GM23338 (cell line): Measurements from ENCODE around the gene CCDC90B.

Experiments
- CREB1 ChIP-seq: fragments of 250-450 bp; sonication (Bioruptor Pico); IDR thresholded peaks from 2 replicates; pipeline ENCODE4 v1.5.0; 2020; ENCODE audit warnings: low read depth, mild to moderate bottlenecking, moderate library complexity
- EZH2 ChIP-seq: fragments of 200-600 bp; sonication (generic); IDR thresholded peaks from one replicate; pipeline ENCODE4 v1.8.0; 2017; ENCODE audit warnings: antibody characterized with exemption, mild to moderate bottlenecking, low read depth; ENCODE audit not compliant: unreplicated experiment
- EZH2phosphoT487 ChIP-seq: fragments of 200-600 bp; sonication (generic); IDR thresholded peaks from one replicate; pipeline ENCODE4 v1.8.1; 2018; ENCODE audit warnings: antibody characterized with exemption; ENCODE audit not compliant: unreplicated experiment
- JUNB ChIP-seq: IDR thresholded peaks from one replicate; pipeline ENCODE4 v1.6.1; 2016; ENCODE audit warnings: antibody characterized with exemption; ENCODE audit not compliant: unreplicated experiment
- NANOG ChIP-seq: IDR thresholded peaks from 2 replicates; pipeline ENCODE4 v1.6.1; 2016; ENCODE audit warnings: antibody characterized with exemption, borderline replicate concordance
- POLR2AphosphoS5 ChIP-seq: IDR thresholded peaks from 2 replicates; pipeline ENCODE4 v1.6.1; 2016; ENCODE audit warnings: antibody characterized with exemption, low read depth
- STAT1 ChIP-seq: IDR thresholded peaks from one replicate; pipeline ENCODE4 v1.6.1; 2016; ENCODE audit warnings: antibody characterized with exemption; ENCODE audit not compliant: unreplicated experiment
- TF ChIP-seq, protein P1 (sequence below), 2 experiments: fragments of 200-600 bp in 1 of 2; sonication (generic) in 1 of 2; conservative IDR thresholded peaks; 2 replicates each; pipeline versions ENCODE4 v1.5.1 to v1.6.1; 2016 to 2017; ENCODE audit warnings: antibody characterized with exemption in 2 of 2, low read depth in 2 of 2, mild to moderate bottlenecking in 2 of 2, moderate library complexity in 1 of 2
- TF ChIP-seq, protein P2 (sequence below): IDR thresholded peaks from one replicate; pipeline ENCODE4 v1.6.1; 2018; ENCODE audit warnings: antibody characterized with exemption; ENCODE audit not compliant: unreplicated experiment
- TF ChIP-seq, protein P3 (sequence below): fragments of 250-450 bp; sonication (Bioruptor Pico); IDR thresholded peaks from 2 replicates; pipeline ENCODE4 v1.5.0; 2020; ENCODE audit warnings: mild to moderate bottlenecking, moderate library complexity
- TF ChIP-seq, protein P4 (sequence below): IDR thresholded peaks from 2 replicates; pipeline ENCODE4 v1.6.1; 2016; ENCODE audit warnings: antibody characterized with exemption

DNA sequence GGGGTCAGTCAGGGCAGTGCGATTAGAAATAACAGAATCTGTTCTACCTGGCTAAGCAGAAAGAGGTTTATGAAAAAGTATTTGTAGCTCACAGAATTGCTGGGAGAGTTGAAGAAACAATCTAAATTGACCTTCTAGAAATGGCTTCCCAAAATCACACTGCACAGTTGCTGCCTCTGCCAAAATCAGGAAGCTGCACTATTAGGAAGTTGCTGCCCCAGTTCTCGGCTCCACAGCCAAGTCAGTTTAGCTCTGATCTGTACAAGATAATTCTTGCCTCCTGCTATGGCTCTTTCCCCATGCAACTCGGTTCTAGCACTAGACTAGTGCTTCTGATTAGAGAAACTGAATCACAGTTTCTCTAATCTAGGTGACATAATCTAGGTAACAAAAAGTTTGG lies 16.0 kb upstream of the CCDC90B start:
- TF ChIP-seq, protein P1, sequence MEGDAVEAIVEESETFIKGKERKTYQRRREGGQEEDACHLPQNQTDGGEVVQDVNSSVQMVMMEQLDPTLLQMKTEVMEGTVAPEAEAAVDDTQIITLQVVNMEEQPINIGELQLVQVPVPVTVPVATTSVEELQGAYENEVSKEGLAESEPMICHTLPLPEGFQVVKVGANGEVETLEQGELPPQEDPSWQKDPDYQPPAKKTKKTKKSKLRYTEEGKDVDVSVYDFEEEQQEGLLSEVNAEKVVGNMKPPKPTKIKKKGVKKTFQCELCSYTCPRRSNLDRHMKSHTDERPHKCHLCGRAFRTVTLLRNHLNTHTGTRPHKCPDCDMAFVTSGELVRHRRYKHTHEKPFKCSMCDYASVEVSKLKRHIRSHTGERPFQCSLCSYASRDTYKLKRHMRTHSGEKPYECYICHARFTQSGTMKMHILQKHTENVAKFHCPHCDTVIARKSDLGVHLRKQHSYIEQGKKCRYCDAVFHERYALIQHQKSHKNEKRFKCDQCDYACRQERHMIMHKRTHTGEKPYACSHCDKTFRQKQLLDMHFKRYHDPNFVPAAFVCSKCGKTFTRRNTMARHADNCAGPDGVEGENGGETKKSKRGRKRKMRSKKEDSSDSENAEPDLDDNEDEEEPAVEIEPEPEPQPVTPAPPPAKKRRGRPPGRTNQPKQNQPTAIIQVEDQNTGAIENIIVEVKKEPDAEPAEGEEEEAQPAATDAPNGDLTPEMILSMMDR (conservative IDR thresholded peaks at IDR 0.05; ENCODE audit: low read depth in 2 of 2) = no peak
- TF ChIP-seq POLR2AphosphoS5 (no peak), STAT1 (no peak), EZH2 (no peak), EZH2phosphoT487 (no peak), JUNB (no peak), NANOG (no peak), CREB1 (CRISPR knock-in tag) (no peak)
- TF ChIP-seq, protein P2, sequence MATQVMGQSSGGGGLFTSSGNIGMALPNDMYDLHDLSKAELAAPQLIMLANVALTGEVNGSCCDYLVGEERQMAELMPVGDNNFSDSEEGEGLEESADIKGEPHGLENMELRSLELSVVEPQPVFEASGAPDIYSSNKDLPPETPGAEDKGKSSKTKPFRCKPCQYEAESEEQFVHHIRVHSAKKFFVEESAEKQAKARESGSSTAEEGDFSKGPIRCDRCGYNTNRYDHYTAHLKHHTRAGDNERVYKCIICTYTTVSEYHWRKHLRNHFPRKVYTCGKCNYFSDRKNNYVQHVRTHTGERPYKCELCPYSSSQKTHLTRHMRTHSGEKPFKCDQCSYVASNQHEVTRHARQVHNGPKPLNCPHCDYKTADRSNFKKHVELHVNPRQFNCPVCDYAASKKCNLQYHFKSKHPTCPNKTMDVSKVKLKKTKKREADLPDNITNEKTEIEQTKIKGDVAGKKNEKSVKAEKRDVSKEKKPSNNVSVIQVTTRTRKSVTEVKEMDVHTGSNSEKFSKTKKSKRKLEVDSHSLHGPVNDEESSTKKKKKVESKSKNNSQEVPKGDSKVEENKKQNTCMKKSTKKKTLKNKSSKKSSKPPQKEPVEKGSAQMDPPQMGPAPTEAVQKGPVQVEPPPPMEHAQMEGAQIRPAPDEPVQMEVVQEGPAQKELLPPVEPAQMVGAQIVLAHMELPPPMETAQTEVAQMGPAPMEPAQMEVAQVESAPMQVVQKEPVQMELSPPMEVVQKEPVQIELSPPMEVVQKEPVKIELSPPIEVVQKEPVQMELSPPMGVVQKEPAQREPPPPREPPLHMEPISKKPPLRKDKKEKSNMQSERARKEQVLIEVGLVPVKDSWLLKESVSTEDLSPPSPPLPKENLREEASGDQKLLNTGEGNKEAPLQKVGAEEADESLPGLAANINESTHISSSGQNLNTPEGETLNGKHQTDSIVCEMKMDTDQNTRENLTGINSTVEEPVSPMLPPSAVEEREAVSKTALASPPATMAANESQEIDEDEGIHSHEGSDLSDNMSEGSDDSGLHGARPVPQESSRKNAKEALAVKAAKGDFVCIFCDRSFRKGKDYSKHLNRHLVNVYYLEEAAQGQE = no peak
- TF ChIP-seq, protein P3, sequence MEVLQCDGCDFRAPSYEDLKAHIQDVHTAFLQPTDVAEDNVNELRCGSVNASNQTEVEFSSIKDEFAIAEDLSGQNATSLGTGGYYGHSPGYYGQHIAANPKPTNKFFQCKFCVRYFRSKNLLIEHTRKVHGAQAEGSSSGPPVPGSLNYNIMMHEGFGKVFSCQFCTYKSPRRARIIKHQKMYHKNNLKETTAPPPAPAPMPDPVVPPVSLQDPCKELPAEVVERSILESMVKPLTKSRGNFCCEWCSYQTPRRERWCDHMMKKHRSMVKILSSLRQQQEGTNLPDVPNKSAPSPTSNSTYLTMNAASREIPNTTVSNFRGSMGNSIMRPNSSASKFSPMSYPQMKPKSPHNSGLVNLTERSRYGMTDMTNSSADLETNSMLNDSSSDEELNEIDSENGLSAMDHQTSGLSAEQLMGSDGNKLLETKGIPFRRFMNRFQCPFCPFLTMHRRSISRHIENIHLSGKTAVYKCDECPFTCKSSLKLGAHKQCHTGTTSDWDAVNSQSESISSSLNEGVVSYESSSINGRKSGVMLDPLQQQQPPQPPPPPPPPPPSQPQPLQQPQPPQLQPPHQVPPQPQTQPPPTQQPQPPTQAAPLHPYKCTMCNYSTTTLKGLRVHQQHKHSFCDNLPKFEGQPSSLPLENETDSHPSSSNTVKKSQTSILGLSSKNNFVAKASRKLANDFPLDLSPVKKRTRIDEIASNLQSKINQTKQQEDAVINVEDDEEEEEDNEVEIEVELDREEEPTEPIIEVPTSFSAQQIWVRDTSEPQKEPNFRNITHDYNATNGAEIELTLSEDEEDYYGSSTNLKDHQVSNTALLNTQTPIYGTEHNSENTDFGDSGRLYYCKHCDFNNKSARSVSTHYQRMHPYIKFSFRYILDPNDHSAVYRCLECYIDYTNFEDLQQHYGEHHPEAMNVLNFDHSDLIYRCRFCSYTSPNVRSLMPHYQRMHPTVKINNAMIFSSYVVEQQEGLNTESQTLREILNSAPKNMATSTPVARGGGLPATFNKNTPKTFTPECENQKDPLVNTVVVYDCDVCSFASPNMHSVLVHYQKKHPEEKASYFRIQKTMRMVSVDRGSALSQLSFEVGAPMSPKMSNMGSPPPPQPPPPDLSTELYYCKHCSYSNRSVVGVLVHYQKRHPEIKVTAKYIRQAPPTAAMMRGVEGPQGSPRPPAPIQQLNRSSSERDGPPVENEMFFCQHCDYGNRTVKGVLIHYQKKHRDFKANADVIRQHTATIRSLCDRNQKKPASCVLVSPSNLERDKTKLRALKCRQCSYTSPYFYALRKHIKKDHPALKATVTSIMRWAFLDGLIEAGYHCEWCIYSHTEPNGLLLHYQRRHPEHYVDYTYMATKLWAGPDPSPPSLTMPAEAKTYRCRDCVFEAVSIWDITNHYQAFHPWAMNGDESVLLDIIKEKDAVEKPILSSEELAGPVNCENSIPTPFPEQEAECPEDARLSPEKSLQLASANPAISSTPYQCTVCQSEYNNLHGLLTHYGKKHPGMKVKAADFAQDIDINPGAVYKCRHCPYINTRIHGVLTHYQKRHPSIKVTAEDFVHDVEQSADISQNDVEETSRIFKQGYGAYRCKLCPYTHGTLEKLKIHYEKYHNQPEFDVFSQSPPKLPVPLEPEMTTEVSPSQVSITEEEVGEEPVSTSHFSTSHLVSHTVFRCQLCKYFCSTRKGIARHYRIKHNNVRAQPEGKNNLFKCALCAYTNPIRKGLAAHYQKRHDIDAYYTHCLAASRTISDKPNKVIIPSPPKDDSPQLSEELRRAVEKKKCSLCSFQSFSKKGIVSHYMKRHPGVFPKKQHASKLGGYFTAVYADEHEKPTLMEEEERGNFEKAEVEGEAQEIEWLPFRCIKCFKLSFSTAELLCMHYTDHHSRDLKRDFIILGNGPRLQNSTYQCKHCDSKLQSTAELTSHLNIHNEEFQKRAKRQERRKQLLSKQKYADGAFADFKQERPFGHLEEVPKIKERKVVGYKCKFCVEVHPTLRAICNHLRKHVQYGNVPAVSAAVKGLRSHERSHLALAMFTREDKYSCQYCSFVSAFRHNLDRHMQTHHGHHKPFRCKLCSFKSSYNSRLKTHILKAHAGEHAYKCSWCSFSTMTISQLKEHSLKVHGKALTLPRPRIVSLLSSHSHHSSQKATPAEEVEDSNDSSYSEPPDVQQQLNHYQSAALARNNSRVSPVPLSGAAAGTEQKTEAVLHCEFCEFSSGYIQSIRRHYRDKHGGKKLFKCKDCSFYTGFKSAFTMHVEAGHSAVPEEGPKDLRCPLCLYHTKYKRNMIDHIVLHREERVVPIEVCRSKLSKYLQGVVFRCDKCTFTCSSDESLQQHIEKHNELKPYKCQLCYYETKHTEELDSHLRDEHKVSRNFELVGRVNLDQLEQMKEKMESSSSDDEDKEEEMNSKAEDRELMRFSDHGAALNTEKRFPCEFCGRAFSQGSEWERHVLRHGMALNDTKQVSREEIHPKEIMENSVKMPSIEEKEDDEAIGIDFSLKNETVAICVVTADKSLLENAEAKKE (CRISPR knock-in tag) = no peak
- TF ChIP-seq, protein P4, sequence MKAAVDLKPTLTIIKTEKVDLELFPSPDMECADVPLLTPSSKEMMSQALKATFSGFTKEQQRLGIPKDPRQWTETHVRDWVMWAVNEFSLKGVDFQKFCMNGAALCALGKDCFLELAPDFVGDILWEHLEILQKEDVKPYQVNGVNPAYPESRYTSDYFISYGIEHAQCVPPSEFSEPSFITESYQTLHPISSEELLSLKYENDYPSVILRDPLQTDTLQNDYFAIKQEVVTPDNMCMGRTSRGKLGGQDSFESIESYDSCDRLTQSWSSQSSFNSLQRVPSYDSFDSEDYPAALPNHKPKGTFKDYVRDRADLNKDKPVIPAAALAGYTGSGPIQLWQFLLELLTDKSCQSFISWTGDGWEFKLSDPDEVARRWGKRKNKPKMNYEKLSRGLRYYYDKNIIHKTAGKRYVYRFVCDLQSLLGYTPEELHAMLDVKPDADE = no peak
